K562 (cell line): Measurements from ENCODE around the gene ABCG2. TPM values are rescaled to one million over a fixed set of nuclear protein-coding genes. Genes with fewer than 3 reads are reported as not detected.

ENCODE experiments used
- MGA ChIP-seq: fragments of 450-650 bp; IDR thresholded peaks from 2 replicates; pipeline ENCODE4 v1.6.1; 2016; ENCODE audit warnings: mild to moderate bottlenecking, moderate library complexity
- polyA plus RNA-seq, 8 experiments: library from polyadenylated mRNA; depleted of rRNA in 4 of 8; stranded (reverse) in 5 of 8; unstranded in 3 of 8; fragments of >200 nt; fragmentation: Nextera tagmentation in 2 of 8; fragmentation: Illumina TruSeq in 1 of 8; extraction: Ambion mirVana in 2 of 8; extraction: Trizol in 1 of 8; gene quantifications; 2 replicates each; pipeline versions ENCODE4 v1.2.1 to v1.2.3, GENCODE V29; 2011 to 2014; ENCODE audit warnings: inconsistent platforms in 1 of 8, missing spikeins in 1 of 8
- total RNA-seq, 7 experiments: library from RNA; depleted of rRNA in 6 of 7; stranded (reverse); fragments of >200 nt in 6 of 7; fragmentation: Illumina TruSeq in 2 of 7; extraction: Trizol in 2 of 7; gene quantifications; 2 replicates each; pipeline versions ENCODE4 v1.2.1 to v1.2.3, GENCODE V29; 2011 to 2021; ENCODE audit warnings: low replicate concordance in 1 of 7

Gene ABCG2
- total and polyA plus RNA-seq, 9 of the 15 experiments (the other 6 are each of a cell fraction or from before 2014, with no cell fraction given): 0.01 to 0.36 (median 0.11) TPM; not detected in 4

- no peak for TF ChIP-seq MGA
- TF ChIP-seq, all 486 proteins: peak for 10
Observed at GRCh38 chr4:88191404-88191803, 33.0 kb upstream of the ABCG2 start (continued).
